Stimulated activated CD4-positive, alpha-beta T cell treated with anti-CD3 and anti-CD28 coated beads, Interleukin-15, amount 100 ng/mL, for 1 hour (primary cell): ENCODE results near the gene GJD3.

Experiments used
- DNase-seq, 2 donors: peaks; one replicate each; pipeline ENCODE4 v3.0.0-alpha.2; 2020; ENCODE audit warnings: low read depth in 1 of 2, low spot score in 1 of 2

Gene GJD3

DNA sequence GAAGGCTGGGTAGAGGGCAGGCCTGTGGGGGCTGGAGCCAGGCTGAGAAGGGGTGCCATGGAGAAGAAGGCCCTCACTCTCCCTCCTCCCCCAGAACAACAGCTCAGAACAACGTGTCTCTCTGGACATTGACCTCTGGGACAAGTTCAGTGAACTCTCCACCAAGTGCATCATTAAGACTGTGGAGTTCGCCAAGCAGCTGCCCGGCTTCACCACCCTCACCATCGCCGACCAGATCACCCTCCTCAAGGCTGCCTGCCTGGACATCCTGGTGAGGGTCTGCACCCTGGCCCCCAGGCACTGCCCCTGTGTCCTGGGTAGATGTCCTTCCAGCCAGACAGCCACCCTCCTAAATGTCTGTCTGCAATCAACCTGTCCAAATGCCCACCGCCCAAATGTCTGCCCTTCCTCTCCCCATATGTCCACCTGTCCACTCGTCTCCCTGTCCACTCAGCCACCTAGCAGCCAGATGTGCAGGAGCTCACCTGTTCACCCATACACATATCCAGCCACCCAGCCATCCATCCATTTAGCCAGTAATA lies 12.2 kb downstream of the GJD3 start:
- DNase-seq, result no peak

DNA sequence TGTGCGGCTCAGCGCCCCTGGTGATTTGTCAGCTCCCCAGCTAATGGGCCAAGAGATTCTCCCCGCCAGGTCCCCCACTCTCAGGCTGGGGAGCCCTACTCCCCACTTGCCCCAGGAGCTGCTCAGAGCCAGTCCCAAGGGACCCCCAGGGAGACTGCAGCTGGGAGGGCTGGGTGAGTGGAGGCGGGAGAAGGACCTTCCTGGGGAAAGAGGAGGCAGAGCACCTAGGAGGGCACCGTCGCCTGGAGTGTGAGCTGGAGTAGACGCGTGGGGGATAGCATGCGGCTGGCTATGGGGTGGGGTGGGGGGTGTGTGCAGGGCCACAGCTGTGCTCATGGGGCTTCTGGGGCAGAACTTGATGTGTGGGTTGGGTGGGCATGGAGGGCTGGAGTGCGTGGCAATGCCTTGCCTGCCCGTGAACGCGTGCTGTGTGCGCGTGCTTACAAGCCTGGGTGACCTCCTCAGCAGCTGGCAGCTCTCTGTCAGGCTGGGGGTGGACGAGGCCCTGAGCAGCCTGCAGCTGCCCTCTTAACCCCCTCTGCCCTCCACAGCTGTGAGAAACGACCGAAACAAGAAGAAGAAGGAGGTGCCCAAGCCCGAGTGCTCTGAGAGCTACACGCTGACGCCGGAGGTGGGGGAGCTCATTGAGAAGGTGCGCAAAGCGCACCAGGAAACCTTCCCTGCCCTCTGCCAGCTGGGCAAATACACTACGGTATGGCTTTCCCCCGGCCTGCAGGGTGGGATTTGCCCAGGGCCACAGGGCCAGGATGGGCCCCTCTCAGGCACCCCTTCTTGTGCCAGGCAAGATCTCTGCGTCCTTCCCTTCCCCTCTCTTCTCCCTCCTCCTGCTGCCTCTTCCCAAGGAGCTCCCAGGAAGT lies 12.9 kb downstream of the GJD3 start:
- no peak for DNase-seq

DNA sequence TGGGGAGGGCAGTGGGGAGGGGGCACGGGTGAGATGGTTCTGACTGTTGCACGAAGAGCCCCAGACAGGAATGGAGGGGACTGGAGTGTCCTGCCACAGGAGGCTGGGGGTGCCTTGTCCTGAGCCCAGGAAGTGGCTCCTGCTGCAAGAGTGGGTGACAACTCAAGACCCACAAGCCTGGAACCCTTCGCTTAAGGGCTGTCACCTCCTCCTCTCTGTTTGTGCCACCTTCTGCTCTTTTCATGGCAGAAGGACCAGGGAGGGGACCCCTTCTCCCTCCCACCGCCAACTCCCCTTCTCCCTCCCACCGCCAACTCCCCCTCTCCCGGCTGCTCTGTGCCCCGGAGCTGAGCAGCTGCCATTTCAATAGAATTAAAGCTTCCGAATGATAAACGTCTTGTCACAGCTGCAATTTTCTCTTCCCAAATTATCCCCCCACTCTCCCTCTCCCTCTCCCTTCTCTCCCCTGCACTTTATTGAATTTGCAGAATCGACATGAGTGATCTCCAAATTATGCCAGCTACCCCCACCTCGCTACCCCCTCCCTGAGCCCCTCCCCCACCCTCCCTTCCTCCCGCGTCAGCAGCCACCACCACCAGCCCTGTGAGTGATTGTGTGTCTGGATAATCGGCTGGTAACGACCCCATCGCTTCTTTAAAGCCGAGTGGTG lies 13.7 kb downstream of the GJD3 start:
- DNase-seq, result no peak

DNA sequence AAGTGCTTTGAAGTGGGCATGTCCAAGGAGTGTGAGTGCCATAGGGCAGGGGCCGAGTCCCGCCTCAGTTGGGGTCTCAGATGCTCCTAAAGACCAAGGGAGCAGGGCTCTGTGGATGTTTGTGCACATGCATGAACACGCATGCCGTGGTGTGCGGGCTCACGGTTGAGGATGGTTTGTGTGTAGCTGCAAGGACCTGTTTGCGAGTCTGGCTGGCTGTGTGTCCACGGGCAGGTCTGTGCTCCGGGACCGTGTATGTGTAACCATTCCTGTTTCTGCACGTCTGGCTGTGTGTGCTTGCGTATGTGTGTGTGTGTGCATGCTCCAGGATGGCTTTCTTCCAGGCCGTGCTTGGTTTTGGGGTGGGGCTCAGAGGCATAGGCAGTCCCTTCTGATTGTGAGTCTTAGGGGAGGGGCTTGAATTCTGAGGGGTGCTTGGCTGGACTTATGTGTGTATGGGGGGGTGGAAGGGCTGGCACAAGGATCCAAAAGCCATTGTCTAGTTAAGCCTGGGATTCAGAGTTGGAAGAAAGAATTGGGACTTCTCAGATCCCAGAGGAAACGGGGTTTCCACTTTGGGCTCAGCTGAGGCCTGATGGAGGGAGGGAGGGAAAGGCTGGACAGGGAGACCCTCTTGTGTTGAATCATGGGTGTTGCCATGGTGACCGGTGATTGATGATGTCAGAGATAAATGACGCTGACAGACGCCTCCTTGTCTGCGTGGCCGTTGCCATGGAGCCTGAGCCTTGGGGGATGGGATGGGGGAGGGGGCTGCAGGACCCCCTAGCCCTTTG lies 14.4 kb downstream of the GJD3 start:
- DNase-seq, result no peak

DNA sequence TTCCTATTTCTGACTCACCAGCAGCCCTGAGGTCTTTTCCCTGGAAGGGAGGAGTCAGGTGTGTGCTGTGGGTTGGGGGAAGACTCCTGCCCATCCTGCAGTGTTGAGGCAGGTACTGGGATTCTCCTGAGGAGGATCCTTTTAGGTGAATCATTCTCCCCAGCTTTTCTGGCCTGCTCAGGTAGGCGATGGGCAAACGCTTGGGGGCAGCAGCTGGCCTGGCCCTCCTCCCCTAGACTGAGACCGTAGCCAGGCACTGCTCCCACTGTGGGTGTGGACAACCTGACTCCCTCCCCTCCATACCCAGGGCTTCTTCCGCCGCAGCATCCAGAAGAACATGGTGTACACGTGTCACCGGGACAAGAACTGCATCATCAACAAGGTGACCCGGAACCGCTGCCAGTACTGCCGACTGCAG lies 15.1 kb downstream of the GJD3 start:
- DNase-seq, result no peak

DNA sequence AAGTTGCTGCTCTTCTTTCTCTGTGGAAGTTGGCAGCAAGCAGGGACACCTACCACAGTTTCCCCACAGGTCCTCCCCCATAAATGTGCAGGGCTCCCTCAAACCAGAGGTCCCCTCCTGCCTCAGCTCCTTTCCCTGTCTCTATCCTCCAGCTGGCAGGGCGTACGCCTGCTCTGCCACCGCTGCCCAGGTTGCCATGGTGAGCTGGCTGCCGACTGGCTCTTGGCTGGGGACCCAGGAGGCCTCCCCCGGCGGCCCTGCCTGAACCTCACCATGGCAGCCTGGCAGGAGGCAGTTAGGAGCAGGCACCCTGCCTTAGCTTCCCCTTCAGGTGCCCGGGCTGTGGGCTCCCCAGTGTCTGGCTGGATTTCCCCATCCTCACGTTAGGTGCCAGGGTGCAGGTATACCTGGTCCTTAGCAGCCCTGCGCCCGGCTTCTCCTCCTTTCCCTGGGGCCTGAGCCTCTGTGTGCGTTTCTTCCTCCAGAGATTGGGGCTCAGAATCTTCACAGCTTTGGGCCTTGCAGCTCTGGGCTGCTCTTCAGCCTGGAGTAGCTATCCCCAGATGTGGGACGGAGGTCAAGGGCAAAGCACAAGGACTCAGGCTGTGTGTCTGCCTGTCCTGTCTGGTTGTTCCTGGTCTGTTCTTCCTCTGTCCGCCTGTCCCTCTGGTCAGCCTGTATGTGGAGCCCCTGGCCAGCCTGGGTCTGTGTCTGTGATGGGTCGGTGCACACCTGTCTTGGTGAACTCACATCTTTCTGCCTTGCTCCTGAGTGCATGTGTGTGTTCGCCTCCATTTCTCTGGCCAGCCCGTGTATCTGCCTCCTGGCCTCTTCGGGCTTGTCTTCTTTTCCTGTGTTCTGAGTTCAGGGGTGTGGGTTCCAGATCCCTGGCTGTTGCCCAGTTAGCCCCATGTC lies 15.7 kb downstream of the GJD3 start:
- DNase-seq, result no peak

DNA sequence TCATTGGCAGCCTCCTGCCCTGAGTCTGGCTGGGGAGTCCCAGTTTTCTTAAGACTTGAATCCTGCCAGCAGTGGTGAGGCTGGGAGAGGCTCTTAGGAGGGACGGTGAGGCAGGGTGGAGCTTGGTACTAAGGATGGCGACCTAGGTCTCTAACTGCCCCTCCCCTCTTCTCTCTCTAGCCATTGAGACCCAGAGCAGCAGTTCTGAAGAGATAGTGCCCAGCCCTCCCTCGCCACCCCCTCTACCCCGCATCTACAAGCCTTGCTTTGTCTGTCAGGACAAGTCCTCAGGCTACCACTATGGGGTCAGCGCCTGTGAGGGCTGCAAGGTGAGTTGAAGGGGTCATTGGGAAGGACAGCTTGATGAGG lies 16.4 kb downstream of the GJD3 start:
- no peak for DNase-seq

DNA sequence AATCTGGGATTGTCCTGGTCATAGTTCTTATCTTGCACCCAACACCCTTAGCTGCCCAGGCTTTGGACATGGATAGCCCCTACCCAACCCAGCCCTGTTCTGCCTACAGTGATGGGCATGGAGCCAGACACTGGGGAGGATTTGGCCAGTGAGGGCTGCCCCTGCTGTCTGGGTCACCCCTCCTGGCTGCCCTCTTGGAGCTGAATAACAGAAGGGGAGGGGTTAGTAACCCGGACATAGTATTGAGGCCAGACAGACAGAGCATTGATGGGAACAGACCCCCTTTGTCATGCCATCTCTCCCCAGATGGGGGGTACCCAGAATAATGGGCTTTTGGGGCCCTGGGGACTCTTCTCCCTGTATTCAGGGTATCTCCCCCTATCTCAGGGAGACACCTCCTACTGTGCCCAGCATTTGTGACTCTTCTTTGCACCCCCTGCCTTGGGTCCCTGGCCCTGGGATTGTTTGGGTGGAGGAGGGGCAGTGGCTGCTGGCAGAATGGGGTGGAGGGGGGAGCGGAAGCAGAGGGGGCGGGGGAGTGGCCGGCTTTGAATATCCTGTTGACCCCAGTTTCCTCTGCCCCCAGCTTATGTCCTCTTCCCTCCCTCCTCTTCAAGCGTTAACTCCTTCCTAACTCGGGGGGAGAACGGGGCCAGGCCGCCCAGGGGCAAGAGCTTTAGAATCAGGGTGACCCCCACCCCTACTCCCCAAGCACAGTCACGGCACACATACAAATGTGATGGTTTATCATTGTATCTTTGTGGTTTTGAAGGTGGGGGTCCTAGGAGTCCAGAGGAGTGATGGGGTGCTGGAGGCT lies 17.0 kb downstream of the GJD3 start:
- no peak for DNase-seq

DNA sequence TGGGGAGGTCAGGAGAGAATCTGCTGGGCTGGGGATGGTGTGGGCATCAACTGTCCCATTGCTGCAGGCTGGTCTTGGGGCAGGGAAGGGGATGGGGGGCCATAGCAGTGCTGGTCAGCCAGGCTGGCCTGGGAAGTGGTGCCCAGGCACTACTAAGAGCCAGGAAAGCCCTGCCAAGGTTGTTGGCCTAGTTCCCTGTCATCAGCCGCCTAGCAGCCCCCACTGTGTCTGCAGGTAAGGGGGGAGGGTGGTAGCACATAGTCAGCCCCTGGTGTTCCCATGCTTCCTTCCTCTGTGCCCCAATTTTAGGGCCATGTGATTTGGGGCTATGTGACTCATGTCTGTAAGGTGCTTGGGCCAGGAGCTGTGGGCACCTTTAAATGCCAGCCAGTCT lies 17.8 kb downstream of the GJD3 start:
- no peak for DNase-seq

DNA sequence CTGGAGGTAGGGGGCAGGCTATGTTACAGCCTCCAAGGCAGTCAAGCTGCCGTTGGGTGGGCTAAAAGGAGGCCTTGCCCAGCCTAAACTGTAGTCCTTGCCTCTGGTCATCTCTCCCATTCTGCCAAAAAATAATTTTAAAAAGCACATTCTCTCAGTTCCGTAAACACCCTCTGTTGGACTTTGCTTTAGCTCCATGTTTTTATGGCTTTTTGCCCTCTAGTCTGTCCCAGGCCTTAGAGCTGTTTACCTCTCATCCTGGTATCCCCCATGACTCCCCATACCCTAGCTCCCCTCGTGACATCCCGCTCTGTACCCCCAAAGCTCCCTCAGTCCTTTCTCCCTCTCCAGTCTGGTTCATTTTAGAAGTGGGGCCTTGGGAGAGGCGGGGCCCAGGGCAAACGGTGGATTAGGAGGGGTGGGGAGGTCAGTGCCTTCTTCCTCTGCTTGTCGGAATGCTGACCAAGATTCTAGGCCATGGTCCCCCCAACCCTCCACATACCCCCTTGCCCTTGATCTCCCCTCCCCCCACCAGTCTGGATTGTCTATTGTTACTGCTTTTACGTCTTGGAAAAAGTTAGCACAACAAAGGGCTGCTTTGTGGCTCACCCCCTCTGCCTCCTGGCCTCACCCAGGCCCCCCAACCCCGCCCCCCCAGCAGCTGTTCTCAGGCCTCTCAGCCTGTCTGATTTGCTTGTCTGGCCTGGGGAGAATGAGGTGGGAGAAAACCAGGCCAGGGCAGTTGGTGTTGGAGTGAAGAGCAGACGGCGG lies 18.4 kb downstream of the GJD3 start:
- DNase-seq, result no peak

DNA sequence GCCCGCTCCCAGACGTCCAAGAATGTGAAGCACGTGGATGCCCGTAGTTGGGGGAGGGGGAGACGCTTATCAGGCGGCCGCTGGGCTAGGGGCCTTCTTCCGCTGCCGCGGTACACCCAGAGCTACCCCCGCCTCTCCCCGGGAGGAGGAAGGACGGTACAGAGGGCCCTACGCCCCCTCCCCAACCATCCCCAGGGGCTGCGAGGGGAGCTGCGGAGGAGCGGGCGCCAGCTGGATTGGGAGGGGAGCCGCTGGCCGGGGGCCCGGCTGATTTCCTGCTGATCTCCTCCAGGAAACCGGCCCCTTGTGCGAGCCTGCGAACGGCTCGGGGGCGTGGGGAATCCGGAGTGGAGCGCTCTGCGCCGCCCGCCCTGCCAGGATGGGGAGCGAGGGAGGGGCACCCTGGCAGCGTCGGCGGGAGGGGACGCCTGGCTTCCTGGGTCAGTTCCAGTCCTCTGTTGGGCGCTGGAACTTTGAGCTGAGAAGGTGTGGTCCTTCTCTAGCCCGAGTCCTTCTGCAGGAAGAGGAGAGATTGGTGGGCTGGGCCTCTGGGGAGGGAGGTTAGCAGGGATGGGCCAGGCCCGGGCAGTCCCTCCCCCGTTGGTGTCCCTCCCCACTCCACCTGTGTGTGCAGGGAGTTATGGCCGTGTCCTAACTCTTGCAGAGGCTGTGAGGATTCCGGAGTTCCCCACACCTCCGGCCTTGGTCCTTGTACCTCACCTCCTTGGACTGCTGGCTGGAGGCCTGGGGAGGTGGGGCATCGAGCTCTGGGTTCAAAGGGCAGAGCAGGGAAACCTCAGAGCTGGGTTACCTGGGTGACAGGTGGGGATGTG lies 19.2 kb downstream of the GJD3 start:
- DNase-seq, result no peak

DNA sequence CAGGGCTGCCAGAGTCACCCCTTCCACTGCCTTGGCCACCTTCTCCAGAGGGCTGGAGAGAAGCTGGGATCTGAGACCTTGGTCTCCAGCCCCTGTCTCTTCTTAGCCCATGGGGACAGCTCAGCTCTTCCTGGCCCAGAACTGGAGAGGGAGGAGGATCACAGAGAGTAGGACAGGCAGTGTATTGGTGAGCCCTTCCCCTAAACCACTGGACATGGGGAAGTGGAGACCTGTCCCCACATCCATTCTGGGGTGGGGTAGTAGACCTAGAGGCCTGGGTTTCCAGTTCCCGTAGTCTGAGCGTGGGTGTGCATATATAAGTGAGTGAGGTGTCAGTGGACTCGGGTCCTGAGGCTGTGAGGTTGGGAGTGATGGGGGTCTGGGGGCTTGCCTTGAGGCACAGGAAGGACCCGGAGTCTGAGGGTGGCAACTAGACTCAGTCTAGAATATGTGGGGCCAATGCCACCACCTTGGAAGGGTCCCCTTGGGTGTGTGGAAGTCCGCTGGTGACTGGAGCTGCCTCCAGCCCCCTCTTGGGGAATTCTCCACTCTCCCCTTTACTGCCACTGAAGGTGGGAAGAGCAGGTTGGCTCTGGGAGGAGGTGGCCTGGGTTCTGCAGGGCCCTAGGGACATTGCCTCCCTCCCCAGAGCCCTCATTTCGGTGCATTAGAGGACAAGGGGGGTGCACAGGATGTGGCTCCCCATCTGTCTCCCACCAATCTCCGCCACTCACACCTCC lies 19.9 kb downstream of the GJD3 start:
- no peak for DNase-seq

DNA sequence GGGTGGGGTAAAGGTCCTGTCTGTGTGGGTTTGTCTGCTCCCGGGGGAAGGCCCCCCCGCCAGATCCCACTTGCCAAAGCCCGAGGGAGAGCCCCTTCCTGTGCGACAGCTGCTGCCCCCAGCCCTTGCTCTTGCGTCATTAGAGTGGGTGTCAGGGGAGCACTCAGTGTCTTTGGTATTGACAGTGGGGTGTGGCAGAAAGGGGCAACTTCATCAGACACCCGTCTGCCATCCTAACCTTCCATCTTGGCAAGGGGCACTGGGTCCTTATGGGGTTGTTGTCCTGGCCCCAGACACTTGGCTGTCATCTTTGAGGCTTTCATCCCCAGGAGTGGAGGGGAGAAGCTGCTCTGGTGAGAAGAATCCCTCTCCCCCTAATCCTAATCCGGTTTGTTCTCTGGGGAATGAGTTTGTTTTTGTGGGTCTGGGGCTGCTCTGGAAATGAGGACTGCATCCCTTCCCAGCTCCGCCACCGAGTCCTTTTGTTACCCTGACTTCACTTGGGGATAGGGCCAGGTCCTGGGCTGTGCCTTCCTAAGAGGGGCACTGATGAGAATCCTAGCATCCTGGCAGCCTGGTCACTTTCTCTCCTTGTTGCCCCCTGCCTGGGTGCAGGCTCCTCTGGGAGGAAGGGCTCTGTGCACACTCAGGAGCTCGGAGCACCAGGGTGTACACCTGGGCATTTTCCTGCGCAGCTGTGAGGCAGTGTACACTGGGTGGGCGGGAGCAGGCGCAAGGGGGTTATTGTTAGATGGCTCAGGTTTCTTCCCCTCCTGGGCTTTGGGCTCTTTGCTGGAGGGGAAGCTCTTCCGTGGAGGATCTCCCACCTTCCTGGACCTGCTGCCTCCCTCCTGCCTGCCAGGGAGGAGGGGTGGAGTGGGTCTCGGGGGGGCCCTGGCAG lies 21.1 kb downstream of the GJD3 start:
- no peak for DNase-seq

DNA sequence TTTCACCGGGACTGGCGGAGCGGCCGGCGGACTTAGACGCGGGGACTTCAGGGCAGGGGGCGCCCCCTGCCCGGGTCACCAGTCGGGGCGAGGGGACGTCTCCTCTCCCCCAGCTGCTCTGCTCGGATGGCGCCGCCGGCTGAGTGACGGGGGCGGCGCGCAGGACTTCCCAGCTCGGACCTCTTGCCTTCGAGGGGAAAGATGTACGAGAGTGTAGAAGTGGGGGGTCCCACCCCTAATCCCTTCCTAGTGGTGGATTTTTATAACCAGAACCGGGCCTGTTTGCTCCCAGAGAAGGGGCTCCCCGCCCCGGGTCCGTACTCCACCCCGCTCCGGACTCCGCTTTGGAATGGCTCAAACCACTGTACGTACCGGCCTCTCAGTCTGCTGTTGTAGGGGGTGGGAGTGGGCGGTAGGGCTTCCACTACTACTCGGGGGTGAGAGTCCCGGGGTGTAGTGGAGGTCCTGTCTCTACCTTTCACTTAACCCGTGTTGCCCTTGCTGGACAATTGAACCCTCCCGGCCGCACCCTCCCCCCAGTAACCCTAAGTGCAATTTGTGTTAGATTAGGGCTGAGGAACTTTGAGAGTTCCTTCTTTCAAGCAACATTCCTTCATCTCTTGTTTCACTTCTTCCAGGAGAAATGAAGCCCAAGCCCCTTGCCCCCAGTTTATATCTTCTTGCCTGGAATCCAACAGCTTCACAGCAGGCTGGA lies 21.9 kb downstream of the GJD3 start:
- DNase-seq, result no peak

DNA sequence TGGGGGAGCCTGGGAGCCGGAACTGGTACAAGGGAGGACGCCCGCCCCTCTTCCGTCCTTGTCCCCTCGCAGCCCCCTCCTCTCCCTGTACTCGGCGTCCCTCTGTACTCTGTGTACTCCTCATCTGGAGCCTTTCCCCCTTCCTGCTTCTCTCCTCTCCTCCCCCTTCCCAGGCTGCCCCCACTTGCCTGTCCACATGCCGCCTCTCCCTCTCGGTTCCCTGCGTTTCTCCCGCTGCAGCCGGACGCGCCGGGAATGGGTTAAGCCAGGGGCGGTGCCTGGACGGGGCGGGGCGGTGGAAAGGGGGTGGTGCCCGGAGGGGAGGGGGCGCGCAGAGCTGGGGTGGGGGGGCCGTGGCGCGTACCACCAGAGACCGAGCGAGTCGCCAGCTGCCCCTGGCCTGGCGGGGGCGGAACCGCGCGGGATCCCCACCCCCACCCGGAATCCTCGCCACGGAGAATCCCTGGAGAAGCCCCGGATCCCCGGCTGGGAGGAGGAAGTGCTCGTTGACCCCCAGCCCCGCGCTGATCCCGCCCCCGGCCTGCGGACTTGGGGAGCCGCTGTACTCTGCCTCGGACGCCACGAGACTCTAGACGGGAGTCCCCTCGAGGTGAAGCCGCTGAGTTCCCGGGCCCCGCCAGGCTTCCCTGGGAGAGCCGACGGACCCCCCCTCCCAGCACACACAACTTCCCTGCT lies 22.6 kb downstream of the GJD3 start:
- no peak for DNase-seq
